SK-N-SH (cell line): ENCODE data around the gene IL17RC. TPM values are rescaled to one million over a fixed set of nuclear protein-coding genes. Genes with fewer than 3 reads are reported as not detected.

Experiments used
- CTCF ChIA-PET: fragments of 300-600, 350-600 bp; formaldehyde crosslinking; extraction: SDS; loops from one replicate; lab custom pipeline; 2021; lab: Yijun Ruan, JAX
- POLR2A ChIA-PET: fragments of 350-600 bp; sonication (Branson Sonifier 250); formaldehyde crosslinking; extraction: SDS; loops from one replicate; lab custom pipeline; 2020; ENCODE audit warnings: antibody characterized with exemption, inconsistent platforms; lab: Yijun Ruan, JAX
- DNase-seq: peaks from one replicate; pipeline ENCODE4 v3.0.0; 2012
- H2AFZ ChIP-seq: fragments of 200-600 bp; sonication (generic); 2 replicates; pipeline ENCODE4 v1.8.1; 2016; ENCODE audit warnings: antibody characterized with exemption, mild to moderate bottlenecking, low read depth
- H3F3A ChIP-seq: fragments of 200-600 bp; sonication (generic); replicated peaks from 2 replicates; pipeline ENCODE3; 2016; ENCODE audit warnings: antibody characterized with exemption, mild to moderate bottlenecking; ENCODE audit not compliant: insufficient read depth
- H3K27ac ChIP-seq, 2 experiments: fragments of 200-500 bp in 1 of 2; fragments of 200-600 bp in 1 of 2; sonication (Bioruptor generic) in 1 of 2; sonication (generic), shearing (Covaris generic) in 1 of 2; 2 replicates each; pipeline versions ENCODE4 v1.5.1 to v1.6.1; 2014 to 2016; ENCODE audit warnings: low read depth in 2 of 2, inconsistent platforms in 1 of 2, low read length in 1 of 2, mild to moderate bottlenecking in 1 of 2, mixed read lengths in 1 of 2
- H3K27me3 ChIP-seq: fragments of 200-600 bp; sonication (generic), shearing (Covaris generic); 2 replicates; pipeline ENCODE4 v1.6.1; 2016; ENCODE audit warnings: mixed run types; ENCODE audit not compliant: insufficient read depth
- H3K36me3 ChIP-seq, 2 experiments: fragments of 200-500 bp in 1 of 2; fragments of 200-600 bp in 1 of 2; sonication (Bioruptor generic) in 1 of 2; sonication (generic) in 1 of 2; replicated peaks in 1 of 2; 2 replicates each; pipeline versions ENCODE3 to v1.5.1; 2014 to 2016; ENCODE audit warnings: low read length in 1 of 2, mild to moderate bottlenecking in 1 of 2; ENCODE audit not compliant: insufficient read depth in 2 of 2, control insufficient read depth in 1 of 2
- H3K4me1 ChIP-seq, 2 experiments: fragments of 200-500 bp in 1 of 2; fragments of 200-600 bp in 1 of 2; sonication (Bioruptor generic) in 1 of 2; sonication (generic), shearing (Covaris generic) in 1 of 2; 2 replicates each; pipeline versions ENCODE4 v1.5.1 to v1.6.1; 2014 to 2016; ENCODE audit warnings: low read depth in 1 of 2, low read length in 1 of 2, mixed run types in 1 of 2; ENCODE audit not compliant: insufficient read depth in 2 of 2, control insufficient read depth in 1 of 2
- H3K4me2 ChIP-seq: fragments of 200-600 bp; sonication (generic), shearing (Covaris generic); 2 replicates; pipeline ENCODE4 v1.6.1; 2017; ENCODE audit warnings: mixed run types
- H3K4me3 ChIP-seq, 2 experiments: fragments of 200-500 bp in 1 of 2; fragments of 200-600 bp in 1 of 2; sonication (Bioruptor generic) in 1 of 2; sonication (generic), shearing (Covaris generic) in 1 of 2; 2 replicates each; pipeline versions ENCODE4 v1.5.1 to v1.8.1; 2014 to 2016; ENCODE audit warnings: low read depth in 2 of 2, inconsistent platforms in 1 of 2, low read length in 1 of 2, mild to moderate bottlenecking in 1 of 2, mixed read lengths in 1 of 2, moderate library complexity in 1 of 2
- H3K79me2 ChIP-seq: fragments of 200-600 bp; sonication (generic); 2 replicates; pipeline ENCODE4 v1.8.1; 2017; ENCODE audit warnings: mild to moderate bottlenecking; ENCODE audit not compliant: insufficient read depth
- H3K9ac ChIP-seq: fragments of 200-600 bp; sonication (generic); 2 replicates; pipeline ENCODE4 v1.6.1; 2017; ENCODE audit warnings: mixed run types
- H3K9me2 ChIP-seq: fragments of 200-600 bp; sonication (generic); 2 replicates; pipeline ENCODE4 v1.6.1; 2017; ENCODE audit warnings: mixed run types
- H3K9me3 ChIP-seq: fragments of 200-600 bp; sonication (generic); 2 replicates; pipeline ENCODE4 v1.6.1; 2017; ENCODE audit warnings: mixed run types, mild to moderate bottlenecking, moderate library complexity
- H4K20me1 ChIP-seq: fragments of 200-600 bp; sonication (generic); 2 replicates; pipeline ENCODE4 v1.6.1; 2017; ENCODE audit warnings: mild to moderate bottlenecking, mixed run types; ENCODE audit not compliant: insufficient read depth
- CHD2 ChIP-seq: fragments of 150-350 bp; IDR thresholded peaks from 2 replicates; pipeline ENCODE4 v1.6.1; 2018; ENCODE audit warnings: low read length; ENCODE audit not compliant: partially characterized antibody
- CTCF ChIP-seq: fragments of 200-600 bp; sonication (generic); IDR thresholded peaks from 2 replicates; pipeline ENCODE4 v1.6.1; 2017; ENCODE audit warnings: antibody characterized with exemption, mild to moderate bottlenecking, moderate library complexity
- ELF1 ChIP-seq: IDR thresholded peaks from 2 replicates; pipeline ENCODE4 v1.4.0; 2012
- EP300 ChIP-seq, 2 experiments: IDR thresholded peaks; 2 replicates each; pipeline versions ENCODE4 v1.4.0 to v1.6.1; 2012; ENCODE audit warnings: borderline replicate concordance in 1 of 2, low read depth in 1 of 2, low read length in 1 of 2
- FOSL2 ChIP-seq: IDR thresholded peaks from 2 replicates; pipeline ENCODE4 v1.4.0; 2012; ENCODE audit warnings: low read depth, mild to moderate bottlenecking, moderate library complexity, borderline replicate concordance
- FOXJ3 ChIP-seq: sonication (generic); formaldehyde crosslinking; IDR thresholded peaks from 2 replicates; pipeline ENCODE4 v1.5.1; 2020; ENCODE audit warnings: mild to moderate bottlenecking, missing genetic modification reagents
- FOXM1 ChIP-seq: IDR thresholded peaks from 2 replicates; pipeline ENCODE4 v1.4.0; 2012; ENCODE audit warnings: low read depth, mild to moderate bottlenecking
- GABPA ChIP-seq: IDR thresholded peaks from 2 replicates; pipeline ENCODE4 v1.4.0; 2012; ENCODE audit warnings: low read depth, mild to moderate bottlenecking
- GATA2 ChIP-seq: sonication (generic); formaldehyde crosslinking; IDR thresholded peaks from 2 replicates; pipeline ENCODE4 v1.5.0; 2020; ENCODE audit warnings: mild to moderate bottlenecking, missing genetic modification reagents
- JUND ChIP-seq: IDR thresholded peaks from 2 replicates; pipeline ENCODE4 v1.4.0; 2012
- MAX ChIP-seq: IDR thresholded peaks from 2 replicates; pipeline ENCODE4 v1.4.0; 2012; ENCODE audit warnings: low read depth
- PBX3 ChIP-seq: IDR thresholded peaks from 2 replicates; pipeline ENCODE4; 2012
- POLR2AphosphoS5 ChIP-seq: IDR thresholded peaks from 2 replicates; pipeline ENCODE4 v1.6.1; 2012; ENCODE audit warnings: low read depth, low read length
- RAD21 ChIP-seq: IDR thresholded peaks from 2 replicates; pipeline ENCODE4 v1.6.1; 2012; ENCODE audit warnings: mild to moderate bottlenecking, low read length
- REST ChIP-seq: IDR thresholded peaks from 2 replicates; pipeline ENCODE4 v1.6.1; 2012; ENCODE audit warnings: mild to moderate bottlenecking, low read depth, low read length, moderate library complexity
- TCF12 ChIP-seq: IDR thresholded peaks from 2 replicates; pipeline ENCODE4 v1.4.0; 2012
- ZBTB33 ChIP-seq: IDR thresholded peaks from 2 replicates; pipeline ENCODE4 v1.4.0; 2012; ENCODE audit warnings: low read depth, borderline replicate concordance
- WGBS: methylation state at CpG from one replicate; pipeline ENCODE4 v1.1.6; 2017; ENCODE audit warnings: low lambda C conversion rate; 5-methylcytosine and 5-hydroxymethylcytosine counted together
- polyA plus RNA-seq, 3 experiments: library from polyadenylated mRNA; depleted of rRNA; stranded (reverse); fragments of >200 nt; gene quantifications; 2 replicates each; pipeline ENCODE4 v1.2.3, GENCODE V29; 2012

IL17RC gene
- polyA plus RNA-seq, 1 of the 3 experiments (the other 2 are of a cell fraction) = 17.3 TPM

- no peaks in the 10 kb centered on the region for H3K79me2 ChIP-seq
- ChIA-PET POLR2A (interaction anchor here (0.8 to 6.8 kb wide), 2 partner anchors 10 to 452 kb away, joined by 3 to 58 read pairs; partner anchors contain the start of gene CRELD1), CTCF (interaction anchor here (3.8 kb wide), 1 partner anchor 11 kb away, joined by 21 read pairs; the partner anchor contains the start of gene CRELD1)
- H2AFZ ChIP-seq = no peak overlapping the region
- TF ChIP-seq POLR2AphosphoS5 (no peak), JUND (no peak), PBX3 (no peak)
- no peaks in the 10 kb centered on the region for H3K9me3 ChIP-seq
- H4K20me1 ChIP-seq = no peaks in the 10 kb centered on the region
- peaks cover 4% of the 10 kb centered on the region for H3F3A ChIP-seq
- no peak overlapping the region for H3K4me2 ChIP-seq
- DNase-seq = no peak
- H3K36me3 ChIP-seq = peaks cover 0 to 18% of the 10 kb centered on the region in 2 experiments
- H3K27ac ChIP-seq = no peak overlapping the region
- no peaks in the 10 kb centered on the region for H3K27me3 ChIP-seq
- no peak overlapping the region for H3K9ac ChIP-seq
- H3K9me2 ChIP-seq = no peaks in the 10 kb centered on the region
- no peak overlapping the region for H3K4me3 ChIP-seq
- 93% methylated on average over 5 of the region's 11 CpGs for WGBS
- H3K4me1 ChIP-seq = peaks cover 0 to 5% of the 10 kb centered on the region in 2 experiments; a peak in 1 of 4 replicates
These were observed 27.4 kb downstream of the IL17RC start for GRCh38 chr3:9944271-9944670.

- no peak overlapping the region for H3K4me2 ChIP-seq
- H3K9ac ChIP-seq = no peak overlapping the region
- H3F3A ChIP-seq = peaks cover 4% of the 10 kb centered on the region
- ChIA-PET CTCF (no interaction called here), POLR2A (interaction anchor here (6.8 kb wide), 1 partner anchor 11 kb away, joined by 58 read pairs; the partner anchor contains the start of gene CRELD1)
- no peaks in the 10 kb centered on the region for H4K20me1 ChIP-seq
- no peaks in the 10 kb centered on the region for H3K9me2 ChIP-seq
- H3K36me3 ChIP-seq = peaks cover 0 to 18% of the 10 kb centered on the region in 2 experiments
- 91% methylated on average over 10 of the region's 10 CpGs for WGBS
- H3K4me3 ChIP-seq = no peak overlapping the region
- no peaks in the 10 kb centered on the region for H3K27me3 ChIP-seq
- H3K4me1 ChIP-seq = peaks cover 0 to 5% of the 10 kb centered on the region in 2 experiments; a peak in 1 of 4 replicates
- H3K27ac ChIP-seq = no peak overlapping the region
- H3K9me3 ChIP-seq = no peaks in the 10 kb centered on the region
- no peak for DNase-seq
- TF ChIP-seq GATA2 (CRISPR knock-in tag) = no peak
- TF ChIP-seq CHD2 = no peak
- TF ChIP-seq FOSL2 = no peak
- no peak for TF ChIP-seq POLR2AphosphoS5
- TF ChIP-seq GABPA = no peak
- TF ChIP-seq MAX = no peak
- no peak for TF ChIP-seq EP300 (IDR thresholded peaks at IDR 0.05; ENCODE audit: borderline replicate concordance in 1 of 2, low read depth in 1 of 2, low read length in 1 of 2)
- TF ChIP-seq REST = no peak
- no peak for TF ChIP-seq RAD21
- no peak for TF ChIP-seq TCF12
- TF ChIP-seq ELF1 = no peak
- no peak for TF ChIP-seq FOXJ3 (CRISPR knock-in tag)
- TF ChIP-seq CTCF = no peak
- no peak for TF ChIP-seq ZBTB33
- TF ChIP-seq FOXM1 = no peak
- no peak overlapping the region for H2AFZ ChIP-seq
- no peaks in the 10 kb centered on the region for H3K79me2 ChIP-seq
These were observed 28.5 kb downstream of the IL17RC start for GRCh38 chr3:9945358-9945757.
